Activated T-cell treated with anti-CD3 and anti-CD28 coated beads, Interleukin-2, amount 50 U/mL, for 1 hour (primary cell): Measurements from ENCODE around the gene C5orf34.
"Not testable (repeated sequence)": the region's sequence is repeated elsewhere in the genome, so short reads cannot be mapped to it uniquely, and the experiment has no call there.

Experiments
- DNase-seq: peaks from one replicate; pipeline ENCODE4 v3.0.0-alpha.2; 2020

The C5orf34 gene

DNA sequence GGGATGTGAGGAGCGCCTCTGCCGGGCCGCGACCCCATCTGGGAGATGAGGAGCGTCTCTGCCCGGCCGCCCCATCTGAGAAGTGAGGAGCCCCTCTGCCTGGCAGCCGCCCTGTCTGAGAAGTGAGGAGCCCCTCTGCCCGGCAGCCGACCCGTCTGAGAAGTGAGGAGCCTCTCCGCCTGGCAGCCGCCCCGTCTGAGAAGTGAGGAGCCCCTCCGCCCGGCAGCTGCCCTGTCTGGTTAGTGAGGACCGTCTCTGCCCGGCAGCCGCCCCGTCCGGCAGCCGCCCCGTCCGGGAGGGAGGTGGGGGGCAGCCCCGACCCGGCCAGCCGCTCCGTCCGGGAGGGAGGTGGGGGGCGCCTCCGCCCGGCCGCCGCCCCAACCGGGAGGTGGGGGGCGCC lies 3.9 kb downstream of the C5orf34 start:
- not testable (repeated sequence) for DNase-seq

DNA sequence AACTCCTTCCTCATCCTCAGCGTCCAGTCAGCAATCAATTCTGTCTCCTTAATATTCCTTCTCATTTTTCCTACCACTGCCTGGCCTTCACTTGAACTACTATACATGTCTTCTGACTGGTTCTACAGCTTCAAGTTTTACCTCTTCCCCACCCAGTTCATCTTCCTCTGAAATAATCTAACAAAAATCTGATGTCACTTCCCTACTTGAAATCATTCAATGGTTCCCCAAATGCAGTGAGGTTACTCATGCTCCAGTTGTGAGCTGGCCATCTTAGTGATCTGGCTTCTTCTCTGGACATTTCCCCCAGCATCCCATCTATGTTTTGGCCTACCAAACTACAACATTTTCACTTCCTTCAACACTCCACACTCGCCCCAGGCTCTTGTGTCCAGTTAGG lies 16.4 kb downstream of the C5orf34 start:
- DNase-seq, result no peak

DNA sequence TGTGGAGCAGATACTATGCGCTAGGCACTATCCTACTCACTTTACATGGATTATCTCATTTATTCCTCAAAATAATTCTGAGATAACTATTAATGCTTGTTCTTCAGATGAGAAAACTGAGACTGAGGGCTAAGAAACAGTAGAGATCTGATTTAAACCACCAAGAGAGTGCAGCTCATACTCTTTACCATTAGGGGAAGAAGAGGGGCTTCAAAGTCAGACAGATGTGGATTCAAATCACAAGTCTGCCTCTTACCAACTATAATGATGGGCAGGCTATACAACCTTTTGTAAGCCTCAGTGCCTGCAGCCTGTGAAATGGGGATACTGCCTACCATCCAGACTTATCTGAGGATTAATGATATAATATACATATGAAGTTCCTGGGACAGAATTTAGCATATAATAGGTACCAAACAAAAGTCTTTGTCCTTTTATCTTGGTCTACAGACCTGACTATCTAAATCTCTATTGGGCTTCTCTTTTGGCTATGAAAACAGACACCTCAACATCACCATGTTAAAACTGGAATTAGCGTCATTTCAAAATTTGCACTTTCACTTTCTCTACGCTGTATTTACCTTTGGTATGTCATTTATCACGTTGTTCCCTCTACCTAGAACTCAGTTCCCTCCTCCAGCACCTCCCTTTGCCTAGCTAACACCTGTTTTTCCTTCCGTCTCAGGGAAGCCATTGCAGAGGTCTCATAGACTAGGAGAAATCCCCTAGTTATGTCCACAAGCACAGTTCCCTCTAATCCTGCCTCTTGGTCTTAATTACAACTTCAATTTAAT lies 17.4 kb downstream of the C5orf34 start:
- no peak for DNase-seq

DNA sequence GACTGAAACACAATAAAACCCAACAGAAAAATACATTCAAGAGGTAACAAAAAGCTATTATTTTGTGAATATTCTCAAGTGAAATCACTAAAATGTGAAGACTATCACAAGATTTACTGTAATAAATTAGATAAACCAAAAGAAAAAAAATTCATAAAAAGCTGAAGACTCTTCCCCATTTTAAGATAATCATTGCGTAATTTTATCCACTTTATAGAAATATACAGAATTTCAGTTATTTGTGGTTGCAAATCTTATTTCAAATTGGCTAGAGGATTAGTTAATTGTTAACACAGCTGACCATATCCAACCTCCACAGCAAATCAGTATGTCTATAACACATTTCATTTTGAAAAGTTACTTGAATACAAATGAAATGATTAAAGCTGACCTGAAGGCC lies 23.6 kb downstream of the C5orf34 start:
- no peak for DNase-seq

DNA sequence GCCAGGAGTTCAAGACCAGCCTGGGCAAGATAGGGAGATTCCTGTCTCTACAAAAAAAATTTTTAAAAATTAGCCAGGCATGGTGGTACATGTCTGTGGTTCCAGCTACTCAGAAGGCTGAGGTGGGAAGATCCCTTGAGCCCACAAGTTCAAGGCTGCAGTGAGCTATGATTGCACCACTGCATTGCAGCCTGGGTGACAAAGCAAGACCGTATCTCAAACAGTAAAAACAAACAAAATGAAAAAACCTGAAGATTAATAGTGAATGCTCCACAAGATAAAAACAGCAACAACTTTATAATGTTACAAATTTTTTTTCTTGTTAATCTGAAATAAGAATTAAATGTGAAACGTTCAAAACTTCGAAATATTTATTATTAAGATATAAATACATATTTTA lies 28.6 kb downstream of the C5orf34 start:
- no peak for DNase-seq

DNA sequence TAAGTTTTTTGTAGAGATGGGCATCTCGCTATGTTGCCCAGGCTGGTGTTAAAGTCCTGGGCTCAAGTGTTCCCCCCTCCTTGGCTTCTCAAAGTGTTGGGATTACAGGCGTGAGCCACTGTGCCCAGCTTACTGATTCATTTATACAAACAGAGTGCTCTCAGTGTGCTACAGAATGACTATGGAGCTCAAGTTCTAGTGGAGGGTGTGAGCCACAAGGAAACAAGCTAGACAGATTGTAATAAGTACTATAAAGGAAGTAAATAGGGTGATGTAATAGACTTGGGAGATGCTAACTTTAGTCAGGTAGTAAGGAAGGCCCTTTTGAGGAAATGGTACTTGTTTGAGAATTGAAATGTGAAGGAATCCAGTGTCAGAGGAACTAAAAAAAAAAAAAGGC lies 29.5 kb downstream of the C5orf34 start:
- DNase-seq, result no peak

DNA sequence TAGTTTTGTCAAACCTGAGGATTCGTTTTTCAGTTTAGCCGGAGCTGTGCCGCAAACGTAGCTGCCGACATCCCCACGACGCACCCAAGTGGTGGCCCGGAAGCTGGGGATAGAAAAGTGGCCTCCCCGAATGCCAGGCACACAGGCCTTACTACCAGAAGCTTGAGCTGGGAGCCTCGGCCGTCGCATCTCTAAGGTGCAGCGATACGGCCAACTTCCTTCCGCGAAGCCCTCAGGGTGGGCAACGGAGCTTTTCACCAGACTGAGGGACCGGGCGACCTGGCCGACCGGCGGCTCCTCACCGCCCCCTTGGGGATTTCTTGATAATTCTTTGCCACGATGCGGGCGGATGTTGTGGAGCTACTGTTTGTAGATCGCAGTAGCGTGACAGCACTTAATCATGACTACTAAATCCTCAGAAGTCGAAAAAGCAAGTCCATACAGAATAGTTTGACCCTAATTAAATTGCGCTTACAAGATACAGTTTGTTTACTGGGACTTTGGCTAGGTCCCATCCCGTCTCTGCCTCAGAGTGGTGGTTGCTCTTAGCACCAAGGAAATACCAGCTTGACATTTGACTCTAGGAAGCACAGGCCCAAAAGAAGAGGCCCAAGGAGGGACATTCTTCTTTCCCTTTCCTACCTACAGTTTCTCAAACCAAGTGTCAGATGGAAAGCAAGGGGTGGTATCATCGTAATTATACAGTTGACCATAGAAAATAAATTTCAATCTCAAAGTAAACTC lies 30.7 kb downstream of the C5orf34 start:
- DNase-seq, result peak; percentile 86

DNA sequence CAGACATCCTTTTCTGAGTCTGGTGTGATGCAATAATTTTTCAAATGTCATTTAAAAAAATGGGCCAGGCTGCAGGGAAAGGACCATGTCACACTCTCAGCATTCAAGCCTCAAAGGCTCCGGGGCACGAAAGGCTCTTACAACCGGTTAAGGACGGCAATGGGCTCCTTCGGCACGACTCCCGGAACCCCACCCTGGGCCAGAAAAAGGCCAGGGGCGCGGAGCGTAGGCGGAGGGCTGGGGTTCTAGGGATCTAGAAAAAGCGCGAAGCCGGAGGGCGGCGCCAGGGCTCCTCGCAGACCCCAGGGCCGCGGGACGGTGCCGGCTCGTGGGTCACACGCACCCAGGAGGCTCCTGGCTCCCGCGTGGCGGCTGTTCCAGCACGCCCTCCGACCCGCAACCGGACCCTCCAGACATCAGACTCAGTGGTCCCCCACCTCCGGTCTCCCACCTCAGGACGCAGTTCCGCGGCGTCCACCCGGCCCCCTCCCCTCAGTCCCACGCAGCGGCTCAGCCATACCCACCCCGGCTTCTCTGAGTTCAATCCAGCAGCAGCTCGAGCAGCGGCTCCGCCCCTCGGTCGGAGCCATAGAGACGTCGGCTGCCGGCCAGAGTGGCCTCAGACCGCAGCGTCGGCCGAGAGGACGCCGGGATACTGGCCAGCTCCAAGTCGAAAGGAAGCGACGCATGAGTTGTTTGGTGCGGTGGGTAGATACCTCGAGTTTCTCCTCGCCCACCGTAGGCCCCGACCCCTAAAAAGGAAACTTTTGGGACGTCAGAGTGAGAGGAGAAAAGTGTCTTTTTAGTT lies 31.4 kb downstream of the C5orf34 start, which contains the start of gene TMEM267:
Gene TMEM267 (minus strand): TSS at position 568 of the 808 bp plus-strand sequence. CDS start 29,896 bp downstream, outside the sequence.
- DNase-seq, result peak; percentile 85

DNA sequence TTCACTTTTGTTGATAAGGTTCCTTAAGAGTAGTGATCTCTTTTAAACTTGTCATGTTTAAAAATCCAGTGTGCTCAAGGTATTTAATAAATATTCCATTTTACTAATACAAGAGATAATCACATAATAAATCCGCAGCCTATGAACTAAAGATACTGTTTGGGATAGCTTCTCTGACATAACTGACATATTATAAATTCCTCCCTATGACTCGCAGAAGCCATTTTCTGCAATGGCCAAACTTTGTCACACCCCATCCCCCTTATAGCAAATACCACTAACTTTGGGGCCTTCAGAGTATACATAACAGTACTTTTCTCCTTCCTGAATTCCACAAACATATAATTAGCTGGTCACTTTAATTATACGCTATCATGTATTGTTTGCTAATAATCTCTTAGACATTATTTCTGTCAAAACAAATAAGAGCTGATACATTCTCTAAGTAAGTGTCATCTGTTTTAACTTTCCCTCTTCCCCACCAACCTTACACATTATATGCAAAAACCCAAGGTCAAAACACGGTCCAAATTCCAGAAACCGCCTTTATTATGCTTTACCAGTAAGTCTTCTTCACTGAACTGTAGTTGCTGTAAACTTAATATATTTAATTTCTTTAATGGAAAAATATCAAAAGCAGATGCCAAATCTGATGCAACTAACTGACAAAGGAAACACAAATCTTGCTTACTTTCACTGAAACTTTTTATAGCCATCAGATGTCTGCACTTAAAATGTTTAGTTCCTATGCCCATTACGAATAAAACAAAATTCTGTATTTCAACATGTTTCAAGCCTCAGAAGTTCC lies 32.3 kb downstream of the C5orf34 start:
- DNase-seq, result no peak

DNA sequence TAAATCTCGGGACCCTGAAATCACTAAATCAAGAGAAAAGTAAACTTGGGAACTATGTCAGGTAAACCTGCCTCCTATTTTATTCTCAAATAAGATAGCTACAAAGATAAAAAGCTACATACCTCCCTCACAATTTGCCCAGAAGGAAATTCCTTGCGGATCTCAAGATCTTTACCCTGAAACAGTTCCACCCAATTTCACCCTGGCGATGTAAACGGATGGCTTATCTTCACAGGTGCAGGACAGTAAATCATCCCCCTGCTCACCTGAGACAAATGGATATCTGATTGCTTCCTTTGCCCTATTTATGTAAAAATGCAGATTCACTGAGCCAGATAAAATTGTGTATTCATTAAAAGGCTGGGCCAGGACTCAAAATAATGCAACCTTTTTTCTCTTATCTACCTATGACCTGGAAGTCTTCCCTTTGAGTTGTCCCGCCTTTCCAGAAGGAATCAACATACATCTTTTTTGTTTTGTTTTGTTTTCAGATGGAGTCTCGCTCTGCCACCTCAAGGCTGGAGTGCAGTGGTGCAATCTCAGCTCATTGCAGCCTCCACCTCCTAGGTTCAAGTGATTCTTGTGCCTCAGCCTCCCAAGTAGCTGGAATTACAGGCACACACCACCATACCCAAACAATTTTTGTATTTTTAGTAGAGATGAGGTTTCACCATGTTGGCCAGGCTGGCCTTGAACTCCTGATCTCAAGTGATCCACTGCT lies 45.1 kb downstream of the C5orf34 start:
- DNase-seq, result no peak

DNA sequence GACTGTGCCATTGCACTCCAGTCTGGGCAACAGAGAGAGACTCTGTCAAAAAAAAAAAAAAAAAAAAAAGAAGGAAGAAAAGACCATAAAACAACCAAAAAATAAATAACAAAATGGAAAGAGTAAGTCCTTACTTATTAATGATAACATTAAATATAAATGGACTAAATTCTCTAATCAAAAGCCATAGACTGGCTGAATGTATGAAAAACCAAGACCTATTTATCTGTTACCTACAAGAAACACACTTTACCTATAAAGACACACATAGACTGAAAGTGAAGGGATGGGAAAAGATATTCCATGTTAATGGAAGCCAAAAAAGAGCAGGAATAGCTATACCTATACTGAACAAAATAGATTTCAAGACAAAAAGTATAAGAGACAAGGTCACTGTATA lies 47.8 kb downstream of the C5orf34 start:
- DNase-seq, result no peak

DNA sequence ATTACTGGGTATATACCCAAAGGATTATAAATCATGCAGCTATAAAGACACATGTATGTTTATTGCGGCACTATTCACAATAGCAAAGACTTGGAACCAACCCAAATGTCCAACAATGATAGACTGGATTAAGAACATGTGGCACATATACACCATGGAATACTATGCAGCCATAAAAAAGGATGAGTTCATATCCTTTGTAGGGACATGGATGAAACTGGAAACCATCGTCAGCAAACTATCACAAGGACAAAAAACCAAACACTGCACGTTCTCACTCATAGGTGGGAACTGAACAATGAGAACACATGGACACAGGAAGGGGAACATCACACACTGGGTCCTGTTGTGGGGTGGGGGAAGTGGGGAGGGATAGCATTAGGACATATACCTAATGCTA lies 49.5 kb downstream of the C5orf34 start:
- not testable (repeated sequence) for DNase-seq

DNA sequence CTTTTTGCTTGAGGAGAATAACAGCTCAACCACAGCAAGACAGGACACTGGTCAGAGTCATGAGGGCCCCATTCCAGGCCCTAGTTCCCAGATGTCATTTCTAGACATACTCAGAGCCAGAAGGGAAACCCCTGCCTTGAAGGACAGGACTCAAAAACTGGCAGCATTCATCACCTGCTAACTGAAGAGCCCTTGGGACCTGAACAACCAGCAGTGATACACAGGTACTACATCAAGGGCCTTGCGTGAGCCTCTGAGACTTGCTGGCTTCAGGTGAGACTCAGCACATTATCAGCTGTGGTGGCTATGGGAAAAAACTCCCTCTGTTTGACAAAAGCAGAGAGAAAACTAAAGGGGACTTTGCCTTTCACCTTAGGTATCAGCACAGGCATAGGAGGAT lies 53.9 kb downstream of the C5orf34 start:
- DNase-seq, result no peak

DNA sequence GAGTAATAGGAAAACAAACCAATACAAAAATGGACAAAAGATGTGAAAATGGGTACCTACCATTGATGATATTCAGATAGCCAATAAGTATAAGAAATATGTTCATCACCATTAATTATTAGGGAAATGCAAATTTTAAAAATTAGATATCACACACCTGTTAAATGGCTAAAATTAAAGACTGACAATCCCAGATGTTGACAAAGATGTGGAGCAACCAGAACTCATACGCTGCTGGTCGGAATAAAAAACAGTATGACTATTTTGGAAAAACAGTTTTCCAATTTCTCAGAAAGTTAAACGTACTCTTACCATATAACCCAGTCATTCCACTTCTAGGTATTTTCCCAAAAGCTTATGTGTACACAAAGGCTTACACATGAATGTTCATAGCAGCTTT lies 58.4 kb downstream of the C5orf34 start:
- DNase-seq, result no peak

DNA sequence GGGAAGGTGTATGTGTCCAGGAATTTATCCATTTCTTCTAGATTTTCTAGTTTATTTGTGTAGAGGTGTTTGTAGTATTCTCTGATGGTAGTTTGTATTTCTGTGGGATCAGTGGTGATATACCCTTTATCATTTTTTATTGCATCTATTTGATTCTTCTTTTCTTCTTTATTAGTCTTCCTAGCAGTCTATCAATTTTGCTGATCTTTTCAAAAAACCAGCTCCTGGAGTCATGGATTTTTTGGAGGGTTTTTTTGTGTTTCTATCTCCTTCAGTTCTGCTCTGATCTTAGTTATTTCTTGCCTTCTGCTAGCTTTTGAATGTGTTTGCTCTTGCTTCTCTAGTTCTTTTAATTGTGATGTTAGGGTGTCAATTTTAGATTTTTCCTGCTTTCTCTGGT lies 73.4 kb downstream of the C5orf34 start:
- DNase-seq, result not testable (repeated sequence)

DNA sequence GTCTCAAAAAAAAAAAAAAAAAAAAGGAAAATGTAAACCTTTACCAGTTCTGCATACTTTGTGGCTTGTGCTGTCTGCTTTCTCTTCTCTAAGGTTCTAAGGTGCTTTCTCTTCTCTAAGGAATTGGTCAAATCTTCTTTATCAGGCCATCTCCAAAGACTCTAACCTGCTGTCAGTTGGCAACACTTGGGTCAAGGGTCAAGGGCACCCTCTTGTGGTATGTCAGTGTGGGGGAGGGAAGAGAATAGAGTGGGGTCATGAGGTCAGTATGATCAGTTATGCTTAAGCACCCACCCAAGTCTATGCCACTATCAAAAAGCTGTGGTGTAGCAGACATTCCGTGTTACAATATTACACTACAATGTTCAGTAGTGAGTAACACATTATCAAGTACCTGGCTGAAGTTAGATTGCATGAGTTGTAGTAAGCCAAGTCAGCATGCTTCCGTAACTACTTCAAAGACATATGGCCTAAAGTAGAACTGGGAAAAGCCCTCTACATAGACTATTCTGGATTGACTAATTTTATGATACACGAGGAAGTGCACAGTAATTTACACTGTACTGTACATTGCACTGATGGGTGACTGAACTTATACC lies 77.8 kb downstream of the C5orf34 start:
- no peak for DNase-seq
